ENCODE data around the gene ZNF580. TPM values are rescaled to one million over a fixed set of nuclear protein-coding genes. Genes with fewer than 3 reads are reported as not detected.
A peak's percentile ranks its signal among the peaks of the same experiment; 100 is the strongest.

The ZNF580 gene
- total and polyA plus RNA-seq, 9 of the 15 experiments (the other 6 are each of a cell fraction or from before 2014, with no cell fraction given), result 2.3 to 47.4 (median 6.0) TPM

- TF ChIP-seq MITF (IDR thresholded peaks at IDR 0.05) (no peak), RCOR1 (IDR thresholded peaks at IDR 0.05; ENCODE audit: borderline replicate concordance in 1 of 2, low read depth in 2 of 2, low read length in 2 of 2) (peak in 1 of 2 experiments; percentile 65; a peak in 2 of 4 replicates), E2F1 (CRISPR knock-in tag; IDR thresholded peaks at IDR 0.05) (no peak), MYC (IDR thresholded peaks at IDR 0.05; ENCODE audit: low read depth, low read length) (no peak), MYC (CRISPR knock-in tag; IDR thresholded peaks at IDR 0.05; ENCODE audit: borderline replicate concordance, low read depth) (peak; percentile 86; the same call in 1 of the 2 replicates), POLR2A (conservative IDR thresholded peaks at IDR 0.05) (peak; percentile 57), CC2D1A (IDR thresholded peaks at IDR 0.05) (0 out of 2 replicates have a peak, but pooled peaks have one; percentile 11), OTX1 (CRISPR knock-in tag; IDR thresholded peaks at IDR 0.05) (peak; percentile 59; the same call in 1 of the 2 replicates), LARP7 (IDR thresholded peaks at IDR 0.05) (peak; percentile 12; the same call in 1 of the 2 replicates), MTA2 (IDR thresholded peaks at IDR 0.05; ENCODE audit: low read depth) (no peak), POLR2B (IDR thresholded peaks at IDR 0.05; ENCODE audit: low read depth, partially characterized antibody) (peak; percentile 59), ZFP91 (CRISPR knock-in tag; IDR thresholded peaks at IDR 0.05) (no peak), KDM5B (IDR thresholded peaks at IDR 0.05; ENCODE audit: insufficient replicate concordance, low read depth, low read length) (peak; percentile 63), SRF (CRISPR knock-in tag; IDR thresholded peaks at IDR 0.05) (no peak), SMAD3 (CRISPR knock-in tag; conservative IDR thresholded peaks at IDR 0.05) (0 out of 2 replicates have a peak, but pooled peaks have one; percentile 39), SUPT5H (IDR thresholded peaks at IDR 0.05) (peak; percentile 55), RAD51 (IDR thresholded peaks at IDR 0.05; ENCODE audit: borderline replicate concordance, low read depth) (no peak), SAP30 (IDR thresholded peaks at IDR 0.05; ENCODE audit: borderline replicate concordance, insufficient read depth, low read depth, low read length, poor library complexity, severe bottlenecking) (peak; percentile 56), GATAD2A (IDR thresholded peaks at IDR 0.05) (no peak)
- TF ChIP-seq, protein P1, sequence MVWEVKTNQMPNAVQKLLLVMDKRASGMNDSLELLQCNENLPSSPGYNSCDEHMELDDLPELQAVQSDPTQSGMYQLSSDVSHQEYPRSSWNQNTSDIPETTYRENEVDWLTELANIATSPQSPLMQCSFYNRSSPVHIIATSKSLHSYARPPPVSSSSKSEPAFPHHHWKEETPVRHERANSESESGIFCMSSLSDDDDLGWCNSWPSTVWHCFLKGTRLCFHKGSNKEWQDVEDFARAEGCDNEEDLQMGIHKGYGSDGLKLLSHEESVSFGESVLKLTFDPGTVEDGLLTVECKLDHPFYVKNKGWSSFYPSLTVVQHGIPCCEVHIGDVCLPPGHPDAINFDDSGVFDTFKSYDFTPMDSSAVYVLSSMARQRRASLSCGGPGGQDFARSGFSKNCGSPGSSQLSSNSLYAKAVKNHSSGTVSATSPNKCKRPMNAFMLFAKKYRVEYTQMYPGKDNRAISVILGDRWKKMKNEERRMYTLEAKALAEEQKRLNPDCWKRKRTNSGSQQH (CRISPR knock-in tag; IDR thresholded peaks at IDR 0.05), result peak; percentile 59; the same call in 1 of the 2 replicates
Observed at GRCh38 chr19:55641426-55642152, 787 bp downstream of the ZNF580 start (continued).
